ENCODE measurements around the gene WBP2. TPM values are rescaled to one million over a fixed set of nuclear protein-coding genes. Genes with fewer than 3 reads are reported as not detected.

WBP2 gene
- total and polyA plus RNA-seq, 2 of the 13 experiments (the other 11 are each of a cell fraction or from before 2014, with no cell fraction given) = 29.2 to 29.5 TPM

- no peak for TF ChIP-seq MIER2 (CRISPR knock-in tag; IDR thresholded peaks at IDR 0.05)
- no peak for TF ChIP-seq ZNF777 (CRISPR knock-in tag; IDR thresholded peaks at IDR 0.05)
These were observed 51.3 kb downstream of the WBP2 start (continued) for GRCh38 chr17:75803883-75804282.

GRCh38 chr17:75799402-75799801, 55.7 kb downstream of the WBP2 start:
- H3K79me2 ChIP-seq (ENCODE audit: insufficient read depth, low read length) = peaks cover 28% of the 10 kb centered on the region
- CTCF ChIA-PET (ENCODE audit: low intra/inter-chr PET ratio, low total read pairs) = no interaction called here
- H3K4me3 ChIP-seq (replicated peaks in 1 of 3; ENCODE audit: insufficient read depth in 1 of 3, low read depth in 2 of 3, low read length in 3 of 3) = no peak overlapping the region
- intact Hi-C loops (cut with micrococcal nuclease; ENCODE audit: unreplicated experiment) = no loop called here
- DNase-seq (ENCODE audit: low spot score) (no peak), ATAC-seq (no peak), FAIRE-seq (no peak)
- peaks cover 18% of the 10 kb centered on the region for H3K4me1 ChIP-seq (ENCODE audit: insufficient read depth, low read length)
- H3K27me3 ChIP-seq (ENCODE audit: control insufficient read depth in 1 of 2, insufficient read depth in 2 of 2, low read length in 2 of 2) = no peaks in the 10 kb centered on the region
- no peak overlapping the region for H2AFZ ChIP-seq (ENCODE audit: low read length)
- POLR2A ChIA-PET = interaction anchor here (1.3 to 1.4 kb wide), 2 partner anchors 19 to 48 kb away, joined by 4 read pairs; a partner anchor contains a TSS
- no peak overlapping the region for H3K4me2 ChIP-seq (ENCODE audit: low read depth, low read length)
- in situ Hi-C loops (cut with HindIII; ENCODE audit: extremely low pct_ligation_motif_present, low pct_unique_long_range_greater_than_20kb) = no loop called here
- 96% methylated on average over 4 of the region's 4 CpGs for WGBS (ENCODE audit: low lambda C conversion rate)
- no peaks in the 10 kb centered on the region for H3K9me3 ChIP-seq (ENCODE audit: low read length)
- H3K27ac ChIP-seq (ENCODE audit: extremely low read length, insufficient read depth, low read length) = no peak overlapping the region
- TF ChIP-seq SRSF1 (optimal IDR thresholded peaks at IDR 0.05; ENCODE audit: low read depth, low read length) (no peak), ZNF747 (CRISPR knock-in tag; IDR thresholded peaks at IDR 0.05; ENCODE audit: borderline replicate concordance) (no peak), RARA (CRISPR knock-in tag; IDR thresholded peaks at IDR 0.05) (no peak), ZFP91 (CRISPR knock-in tag; IDR thresholded peaks at IDR 0.05; ENCODE audit: borderline replicate concordance) (no peak), CREB1 (IDR thresholded peaks at IDR 0.05) (no peak), CREB1 (CRISPR knock-in tag; IDR thresholded peaks at IDR 0.05) (no peak), ZXDC (CRISPR knock-in tag; IDR thresholded peaks at IDR 0.05) (no peak), ZNF577 (CRISPR knock-in tag; IDR thresholded peaks at IDR 0.05; ENCODE audit: borderline replicate concordance, low read depth) (no peak), ZUFSP (CRISPR knock-in tag; IDR thresholded peaks at IDR 0.05; ENCODE audit: borderline replicate concordance) (no peak)
- 0 out of 2 replicates have a peak, but pooled peaks cover 5% of the 10 kb centered on the region for H4K20me1 ChIP-seq (ENCODE audit: insufficient read depth, low read length)
- H3K36me3 ChIP-seq (replicated peaks in 1 of 2; ENCODE audit: control insufficient read depth in 1 of 2, insufficient read depth in 2 of 2, low read length in 2 of 2) = peaks cover 12 to 41% of the 10 kb centered on the region in 2 experiments
- BruUV-seq (replicated peaks) = TSS peak; percentile 10
- H3K9ac ChIP-seq (ENCODE audit: insufficient read depth, low read depth, low read length) = no peak overlapping the region

All from HepG2 (cell line).